Activated CD8-positive, alpha-beta memory T cell treated with anti-CD3 and anti-CD28 coated beads, Interleukin-2, amount 50 U/mL, for 24 hours (primary cell): ENCODE data around the gene RMDN3.

Experiments
- DNase-seq: peaks from one replicate; pipeline ENCODE4 v3.0.0-alpha.2; 2020; ENCODE audit errors: extremely low read depth

Gene RMDN3

GRCh38 chr15:40773496-40773895 lies 18.4 kb upstream of the RMDN3 start:
- DNase-seq, result no peak

GRCh38 chr15:40772014-40772413 lies 17.0 kb upstream of the RMDN3 start:
- no peak for DNase-seq

GRCh38 chr15:40771242-40771641 lies 16.2 kb upstream of the RMDN3 start:
- no peak for DNase-seq

GRCh38 chr15:40770147-40770721 lies 15.2 kb upstream of the RMDN3 start:
- no peak for DNase-seq

- no peak for DNase-seq
Measured at GRCh38 chr15:40769274-40770146, 14.5 kb upstream of the RMDN3 start, which contains the start of gene C15orf62. C15orf62 (plus strand) TSS chr15:40769980; CDS start chr15:40770496, 516 bp downstream.

- DNase-seq, result no peak
Measured at GRCh38 chr15:40768521-40769273, 13.6 kb upstream of the RMDN3 start.

GRCh38 chr15:40767838-40768500 lies 12.9 kb upstream of the RMDN3 start:
- no peak for DNase-seq

GRCh38 chr15:40766906-40767837 lies 12.1 kb upstream of the RMDN3 start:
- no peak for DNase-seq

- DNase-seq, result no peak
Measured at GRCh38 chr15:40766194-40766815, 11.3 kb upstream of the RMDN3 start.

GRCh38 chr15:40764629-40765103 lies 9.6 kb upstream of the RMDN3 start:
- no peak for DNase-seq

GRCh38 chr15:40763801-40764628 lies 9.0 kb upstream of the RMDN3 start, which contains the start of gene GCHFR:
GCHFR (plus strand) TSS chr15:40764068; CDS start chr15:40764181, 113 bp downstream.
- no peak for DNase-seq

GRCh38 chr15:40762919-40763800 lies 8.1 kb upstream of the RMDN3 start:
- no peak for DNase-seq

- no peak for DNase-seq
Measured at GRCh38 chr15:40759961-40760360, 4.9 kb upstream of the RMDN3 start.

GRCh38 chr15:40756938-40757337 lies 1.9 kb upstream of the RMDN3 start:
- no peak for DNase-seq

- DNase-seq, result no peak
Measured at GRCh38 chr15:40755812-40756208, 756 bp upstream of the RMDN3 start.

GRCh38 chr15:40754574-40754882 lies 526 bp downstream of the RMDN3 start:
- DNase-seq, result no peak

- DNase-seq, result no peak
Measured at GRCh38 chr15:40751745-40752144, 3.3 kb downstream of the RMDN3 start.

GRCh38 chr15:40750885-40751284 lies 4.2 kb downstream of the RMDN3 start:
- DNase-seq, result no peak
